ENCODE data around the gene HGFAC.
"Not testable (repeated sequence)": the region's sequence is repeated elsewhere in the genome, so short reads cannot be mapped to it uniquely, and the experiment has no call there.

Gene HGFAC

GRCh38 chr4:3442959-3443749 is 1.4 kb downstream of the HGFAC start:
- peak; percentile 25 for DNase-seq (ENCODE audit: low read depth)

GRCh38 chr4:3443750-3444309 is 2.1 kb downstream of the HGFAC start:
- DNase-seq (ENCODE audit: low read depth): no peak

GRCh38 chr4:3444351-3445110 is 2.8 kb downstream of the HGFAC start:
- DNase-seq (ENCODE audit: low read depth): no peak

- DNase-seq (ENCODE audit: low read depth): no peak
These were observed 3.5 kb downstream of the HGFAC start for GRCh38 chr4:3445111-3445820.

GRCh38 chr4:3445829-3446545 is 4.2 kb downstream of the HGFAC start:
- no peak for DNase-seq (ENCODE audit: low read depth)

GRCh38 chr4:3446631-3447320 is 5.0 kb downstream of the HGFAC start:
- no peak for DNase-seq (ENCODE audit: low read depth)

- DNase-seq (ENCODE audit: low read depth): no peak
These were observed 5.9 kb downstream of the HGFAC start for GRCh38 chr4:3447431-3448395.

GRCh38 chr4:3449047-3449573 is 7.3 kb downstream of the HGFAC start:
- DNase-seq (ENCODE audit: low read depth): no peak

GRCh38 chr4:3449574-3450534 is 8.1 kb downstream of the HGFAC start:
- DNase-seq (ENCODE audit: low read depth): no peak

- no peak for DNase-seq (ENCODE audit: low read depth)
These were observed 8.9 kb downstream of the HGFAC start for GRCh38 chr4:3450643-3451042.

GRCh38 chr4:3451956-3452355 is 10.2 kb downstream of the HGFAC start:
- DNase-seq (ENCODE audit: low read depth): no peak

- DNase-seq (ENCODE audit: low read depth): no peak
These were observed 10.6 kb downstream of the HGFAC start for GRCh38 chr4:3452376-3452775.

- not testable (repeated sequence) for DNase-seq (ENCODE audit: low read depth)
These were observed 13.8 kb downstream of the HGFAC start for GRCh38 chr4:3455596-3455995.

GRCh38 chr4:3458371-3458770 is 16.6 kb downstream of the HGFAC start:
- DNase-seq (ENCODE audit: low read depth): no peak

- not testable (repeated sequence) for DNase-seq (ENCODE audit: low read depth)
These were observed 17.4 kb downstream of the HGFAC start for GRCh38 chr4:3459156-3459555.

GRCh38 chr4:3460926-3461325 is 19.2 kb downstream of the HGFAC start:
- DNase-seq (ENCODE audit: low read depth): no peak

- DNase-seq (ENCODE audit: low read depth): no peak
These were observed 19.9 kb downstream of the HGFAC start for GRCh38 chr4:3461515-3462291.

GRCh38 chr4:3462321-3462789 is 20.6 kb downstream of the HGFAC start:
- no peak for DNase-seq (ENCODE audit: low read depth)

All from T-helper 22 cell (primary cell).